Mucosa of descending colon (tissue), 3 donors: Measurements from ENCODE around the gene COL1A2. TPM values are rescaled to one million over a fixed set of nuclear protein-coding genes. Genes with fewer than 3 reads are reported as not detected.

Source experiments
- ATAC-seq: fragments of 200-7000 bp; cut with Tn5 transposase; one replicate; pipeline ENCODE4 v1.9.1; 2020; ENCODE audit warnings: mild to moderate bottlenecking, moderate library complexity
- DNase-seq, 3 donors: peaks; one replicate each; pipeline ENCODE4 v3.0.0-alpha.2; 2020
- H3K36me3 ChIP-seq: fragments of 200-600 bp; one replicate; pipeline ENCODE4 v1.8.0; 2021; ENCODE audit warnings: low read depth, mild to moderate bottlenecking
- H3K4me1 ChIP-seq: fragments of 200-600 bp; one replicate; pipeline ENCODE4 v1.8.0; 2021; ENCODE audit warnings: low read depth, mild to moderate bottlenecking
- H3K4me3 ChIP-seq: fragments of 200-600 bp; one replicate; pipeline ENCODE4 v1.8.0; 2021; ENCODE audit warnings: mild to moderate bottlenecking
- H3K9me3 ChIP-seq: fragments of 200-600 bp; one replicate; pipeline ENCODE4 v1.8.0; 2021; ENCODE audit warnings: mild to moderate bottlenecking
- intact Hi-C, 2 donors: fragments of 100-400 bp; cut with DNase I in 1 of 2; cut with micrococcal nuclease in 1 of 2; formaldehyde crosslinking; loops; one replicate each; pipeline versions ENCODE4 v1.11.0 to v1.11.1; 2022; cut with DNase I, micrococcal nuclease
- total RNA-seq, 3 donors: library from RNA; stranded (reverse); fragmentation: NEBNext Ultra II Directional in 2 of 3; extraction: Animal tissue kit (Norgen Biotek cat#: 25700) in 2 of 3; gene quantifications; one replicate each; pipeline versions ENCODE4 v1.2.1 to v1.2.4, GENCODE V29; 2021 to 2023
- TF ChIP-seq, protein P1 (sequence below): fragments of 200-600 bp; IDR thresholded peaks from one replicate; pipeline ENCODE4 v1.8.0; 2022; ENCODE audit warnings: antibody characterized with exemption, mild to moderate bottlenecking
- donor health status: DM: no; HTN: no; CAD: no; lungs with moderate emphysema.
- donor health status: DM: no; HTN: no; CAD: no.
- donor health status: DM: no; HTN: yes; CAD: no.

COL1A2 gene
- total RNA-seq, 3 donors from 2014 or later = 35.1 to 176 (median 155) TPM

DNA sequence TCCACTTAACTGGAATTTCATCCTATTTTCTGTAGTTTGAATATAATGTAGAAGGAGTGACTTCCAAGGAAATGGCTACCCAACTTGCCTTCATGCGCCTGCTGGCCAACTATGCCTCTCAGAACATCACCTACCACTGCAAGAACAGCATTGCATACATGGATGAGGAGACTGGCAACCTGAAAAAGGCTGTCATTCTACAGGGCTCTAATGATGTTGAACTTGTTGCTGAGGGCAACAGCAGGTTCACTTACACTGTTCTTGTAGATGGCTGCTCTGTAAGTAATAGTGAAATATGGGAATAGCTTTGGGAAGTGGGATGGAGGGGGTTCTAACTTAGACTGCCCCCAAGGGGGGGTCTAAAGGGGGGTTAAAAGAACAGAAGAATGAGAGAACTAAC, 34.5 kb downstream of the COL1A2 start:
- intact Hi-C loops = no loop called here
- Histone ChIP-seq H3K9me3 (no peaks in the 10 kb centered on the region), H3K36me3 (no peaks in the 10 kb centered on the region), H3K4me3 (no peak overlapping the region), H3K4me1 (no peaks in the 10 kb centered on the region)
- no peak for ATAC-seq
- TF ChIP-seq, protein P1, sequence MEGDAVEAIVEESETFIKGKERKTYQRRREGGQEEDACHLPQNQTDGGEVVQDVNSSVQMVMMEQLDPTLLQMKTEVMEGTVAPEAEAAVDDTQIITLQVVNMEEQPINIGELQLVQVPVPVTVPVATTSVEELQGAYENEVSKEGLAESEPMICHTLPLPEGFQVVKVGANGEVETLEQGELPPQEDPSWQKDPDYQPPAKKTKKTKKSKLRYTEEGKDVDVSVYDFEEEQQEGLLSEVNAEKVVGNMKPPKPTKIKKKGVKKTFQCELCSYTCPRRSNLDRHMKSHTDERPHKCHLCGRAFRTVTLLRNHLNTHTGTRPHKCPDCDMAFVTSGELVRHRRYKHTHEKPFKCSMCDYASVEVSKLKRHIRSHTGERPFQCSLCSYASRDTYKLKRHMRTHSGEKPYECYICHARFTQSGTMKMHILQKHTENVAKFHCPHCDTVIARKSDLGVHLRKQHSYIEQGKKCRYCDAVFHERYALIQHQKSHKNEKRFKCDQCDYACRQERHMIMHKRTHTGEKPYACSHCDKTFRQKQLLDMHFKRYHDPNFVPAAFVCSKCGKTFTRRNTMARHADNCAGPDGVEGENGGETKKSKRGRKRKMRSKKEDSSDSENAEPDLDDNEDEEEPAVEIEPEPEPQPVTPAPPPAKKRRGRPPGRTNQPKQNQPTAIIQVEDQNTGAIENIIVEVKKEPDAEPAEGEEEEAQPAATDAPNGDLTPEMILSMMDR = no peak
- DNase-seq = no peak

DNA sequence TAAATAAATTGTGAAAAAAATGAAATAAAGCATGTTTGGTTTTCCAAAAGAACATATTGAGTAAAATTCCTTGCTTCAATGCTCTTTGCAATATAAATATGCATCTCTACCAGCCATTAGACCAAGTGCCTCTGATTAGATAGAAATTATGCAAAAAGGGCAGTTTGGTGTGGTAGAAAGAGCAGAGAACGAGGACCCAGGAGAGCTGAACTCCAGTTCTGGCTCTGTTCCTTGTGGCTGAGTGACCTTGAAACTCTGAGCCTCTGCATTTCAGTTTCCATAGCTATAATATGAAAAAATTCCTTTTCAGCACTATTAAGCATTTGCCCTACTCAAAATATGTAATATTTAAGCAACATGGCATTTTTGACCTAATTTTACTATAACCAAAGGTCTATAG, 36.5 kb downstream of the COL1A2 start:
- Histone ChIP-seq H3K4me1 (no peaks in the 10 kb centered on the region), H3K4me3 (no peak overlapping the region), H3K9me3 (no peaks in the 10 kb centered on the region), H3K36me3 (no peaks in the 10 kb centered on the region)
- intact Hi-C loops = loop anchor here in 1 of 2 donors (10.0 kb wide), 1 partner anchor 146 kb away; no protein-coding TSS in a partner anchor
- TF ChIP-seq, protein P1 = no peak
- DNase-seq (no peak), ATAC-seq (no peak)

DNA sequence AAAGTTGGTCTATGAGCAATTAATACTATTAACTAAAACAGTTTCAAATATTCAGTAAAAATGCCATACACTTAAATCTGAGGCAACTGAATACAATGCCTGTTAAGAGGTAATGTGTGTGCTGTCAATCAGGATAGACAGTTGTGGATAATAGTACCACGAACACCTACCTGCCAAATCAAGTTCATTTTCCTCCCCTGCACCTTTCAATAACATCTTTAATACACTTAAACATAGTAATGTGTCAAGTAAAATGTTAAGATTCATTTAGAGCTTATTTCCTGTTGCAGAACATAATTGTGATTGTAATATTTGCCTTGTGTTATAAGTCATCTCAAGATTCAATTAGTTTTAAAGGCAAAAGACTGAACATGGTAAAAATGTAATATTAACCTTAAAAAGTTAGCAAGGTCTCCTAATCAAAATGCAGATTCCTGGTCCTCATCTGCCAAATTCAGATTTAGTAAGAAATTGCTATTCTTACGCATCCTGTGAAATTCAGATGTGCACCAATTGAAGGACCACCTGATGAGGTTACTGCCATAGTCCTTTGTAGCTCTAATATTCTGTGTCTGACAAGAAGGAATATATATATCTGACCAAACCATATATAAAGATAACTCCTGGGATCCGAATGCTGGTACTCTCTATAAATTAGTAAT, 37.1 kb downstream of the COL1A2 start:
- ATAC-seq (no peak), DNase-seq (no peak)
- no peaks in the 10 kb centered on the region for H3K36me3 ChIP-seq
- no peaks in the 10 kb centered on the region for H3K4me1 ChIP-seq
- no peak overlapping the region for H3K4me3 ChIP-seq
- intact Hi-C loops = loop anchor here in 1 of 2 donors (10.0 kb wide), 1 partner anchor 147 kb away; no protein-coding TSS in a partner anchor
- TF ChIP-seq, protein P1 = no peak
- no peaks in the 10 kb centered on the region for H3K9me3 ChIP-seq

DNA sequence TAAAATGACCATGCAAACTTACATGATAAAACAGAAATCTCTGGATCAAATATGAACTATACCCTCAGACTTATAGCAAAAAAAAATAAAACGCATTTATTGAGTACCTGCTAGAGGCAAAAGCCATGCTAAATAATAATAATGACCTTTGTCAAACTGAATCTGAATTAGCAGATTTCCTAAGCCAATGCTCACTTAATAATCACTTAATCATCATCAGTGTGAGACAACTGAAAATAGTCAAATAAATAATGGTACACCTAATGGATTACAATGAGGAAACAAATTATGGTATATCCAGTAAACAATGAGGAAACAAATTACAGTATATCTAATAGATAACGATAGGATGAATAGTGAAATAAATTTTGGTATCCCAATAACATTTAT, 37.6 kb downstream of the COL1A2 start:
- Histone ChIP-seq H3K4me3 (no peak overlapping the region), H3K4me1 (no peaks in the 10 kb centered on the region), H3K9me3 (no peaks in the 10 kb centered on the region), H3K36me3 (no peaks in the 10 kb centered on the region)
- TF ChIP-seq, protein P1 = no peak
- ATAC-seq (no peak), DNase-seq (no peak)
- intact Hi-C loops = loop anchor here in 1 of 2 donors (10.0 kb wide), 1 partner anchor 147 kb away; no protein-coding TSS in a partner anchor

DNA sequence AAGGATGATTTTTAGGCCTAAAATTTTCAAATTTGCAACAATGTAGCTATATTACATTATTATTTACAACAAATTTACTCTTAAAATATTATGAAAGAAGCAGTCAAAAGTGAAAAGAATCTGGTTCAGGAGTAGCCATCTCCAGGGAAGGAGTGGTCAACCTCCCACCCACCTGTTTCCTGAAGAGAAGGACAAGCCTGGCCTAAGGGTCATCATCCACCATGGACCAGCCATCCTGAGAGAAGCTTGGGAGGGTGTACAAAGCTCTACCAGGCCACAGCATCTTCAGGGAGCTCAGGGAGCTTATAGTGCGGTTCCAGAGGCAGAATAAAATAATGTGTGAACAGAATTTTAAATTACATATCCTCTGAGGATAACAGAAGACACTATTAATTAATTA, 38.1 kb downstream of the COL1A2 start:
- Histone ChIP-seq H3K4me1 (no peaks in the 10 kb centered on the region), H3K9me3 (no peaks in the 10 kb centered on the region), H3K4me3 (no peak overlapping the region), H3K36me3 (no peaks in the 10 kb centered on the region)
- intact Hi-C loops = loop anchor here in 1 of 2 donors (10.0 kb wide), 1 partner anchor 148 kb away; no protein-coding TSS in a partner anchor
- TF ChIP-seq, protein P1 = no peak
- ATAC-seq = no peak
- no peak for DNase-seq
